OCI-LY1 (cell line): Measurements from ENCODE around the gene DHFR.

ENCODE experiments used
- H2AFZ ChIP-seq: fragments of 200-600 bp; sonication (generic), shearing (Covaris generic); 2 replicates; pipeline ENCODE4 v1.6.0; 2014; ENCODE audit warnings: antibody characterized with exemption, mild to moderate bottlenecking, low read length
- H3F3A ChIP-seq: fragments of 200-600 bp; sonication (generic), shearing (Covaris generic); 2 replicates; pipeline ENCODE4 v1.6.0; 2014; ENCODE audit warnings: mild to moderate bottlenecking, antibody characterized with exemption, low read length, moderate library complexity; ENCODE audit not compliant: insufficient read depth
- H3K27ac ChIP-seq: fragments of 200-600 bp; sonication (generic); 2 replicates; pipeline ENCODE4 v1.5.1; 2014; ENCODE audit warnings: low read length, mixed run types, mild to moderate bottlenecking, low read depth; ENCODE audit not compliant: poor library complexity, severe bottlenecking
- H3K27me3 ChIP-seq: fragments of 200-600 bp; sonication (generic); 2 replicates; pipeline ENCODE4 v1.6.0; 2014; ENCODE audit warnings: antibody characterized with exemption, mild to moderate bottlenecking, low read length, moderate library complexity; ENCODE audit not compliant: insufficient read depth
- H3K36me3 ChIP-seq: fragments of 200-600 bp; sonication (generic); 2 replicates; pipeline ENCODE4 v1.6.1; 2014; ENCODE audit warnings: mild to moderate bottlenecking, antibody characterized with exemption, low read length, moderate library complexity, mixed read lengths; ENCODE audit not compliant: insufficient read depth
- H3K4me1 ChIP-seq: fragments of 200-600 bp; sonication (generic); 2 replicates; pipeline ENCODE4 v1.5.1; 2014; ENCODE audit warnings: mild to moderate bottlenecking, low read length, moderate library complexity; ENCODE audit not compliant: insufficient read depth, severe bottlenecking
- H3K4me2 ChIP-seq: fragments of 200-600 bp; sonication (generic), shearing (Covaris generic); 2 replicates; pipeline ENCODE4 v1.6.1; 2014; ENCODE audit warnings: low read length
- H3K4me3 ChIP-seq: fragments of 200-600 bp; sonication (generic); 2 replicates; pipeline ENCODE4 v1.5.1; 2014; ENCODE audit warnings: low read length, low read depth, mild to moderate bottlenecking, mixed read lengths; ENCODE audit not compliant: poor library complexity, severe bottlenecking
- H3K79me2 ChIP-seq: fragments of 200-600 bp; shearing (Covaris generic); 2 replicates; pipeline ENCODE4 v1.6.1; 2016; ENCODE audit warnings: mixed run types, low read length, mixed read lengths; ENCODE audit not compliant: insufficient read depth
- H3K9ac ChIP-seq: fragments of 200-600 bp; sonication (generic), shearing (Covaris generic); 2 replicates; pipeline ENCODE4 v1.6.1; 2014; ENCODE audit warnings: mild to moderate bottlenecking, low read length, mixed read lengths
- H3K9me2 ChIP-seq: fragments of 200-600 bp; sonication (generic), shearing (Covaris generic); 2 replicates; pipeline ENCODE4 v1.6.1; 2014; ENCODE audit warnings: low read depth, mild to moderate bottlenecking, low read length, mixed read lengths
- H3K9me3 ChIP-seq: fragments of 200-600 bp; shearing (Covaris generic); 2 replicates; pipeline ENCODE4 v1.6.1; 2014; ENCODE audit warnings: low read length, mixed read lengths
- H4K20me1 ChIP-seq: fragments of 200-600 bp; sonication (generic), shearing (Covaris generic); 2 replicates; pipeline ENCODE4 v1.6.0; 2016; ENCODE audit warnings: mild to moderate bottlenecking, low read length; ENCODE audit not compliant: insufficient read depth
- CTCF ChIP-seq: fragments of 200-600 bp; sonication (generic), shearing (Covaris generic); IDR thresholded peaks from 2 replicates; pipeline ENCODE4 v1.5.1; 2017; ENCODE audit warnings: mild to moderate bottlenecking, antibody characterized with exemption, low read length, moderate library complexity, mixed read lengths
- EZH2 ChIP-seq: fragments of 200-600 bp; sonication (generic), shearing (Covaris generic); IDR thresholded peaks from 2 replicates; pipeline ENCODE4 v1.8.0; 2017; ENCODE audit warnings: borderline replicate concordance, mixed run types, mild to moderate bottlenecking, antibody characterized with exemption, low read length, moderate library complexity, mixed read lengths

Gene DHFR

GRCh38 chr5:80644900-80645299 lies 9.9 kb downstream of the DHFR start:
- H3F3A ChIP-seq, result no peaks in the 10 kb centered on the region
- no peaks in the 10 kb centered on the region for H3K79me2 ChIP-seq
- no peaks in the 10 kb centered on the region; the same call in none of the 2 replicates for H3K36me3 ChIP-seq

GRCh38 chr5:80641353-80641752 lies 13.4 kb downstream of the DHFR start:
- Histone ChIP-seq H2AFZ (no peak overlapping the region), H3K79me2 (no peaks in the 10 kb centered on the region), H3K9ac (no peak overlapping the region), H3F3A (no peaks in the 10 kb centered on the region), H4K20me1 (no peaks in the 10 kb centered on the region), H3K36me3 (peaks cover 19% of the 10 kb centered on the region), H3K4me1 (no peaks in the 10 kb centered on the region), H3K4me2 (no peak overlapping the region), H3K9me3 (no peaks in the 10 kb centered on the region), H3K27me3 (no peaks in the 10 kb centered on the region), H3K9me2 (no peaks in the 10 kb centered on the region), H3K4me3 (no peak overlapping the region), H3K27ac (no peak overlapping the region)
- TF ChIP-seq CTCF (no peak), EZH2 (no peak)

More at GRCh38 chr5:80644900-80645299, 9.9 kb downstream of the DHFR start:
- TF ChIP-seq EZH2, result no peak
- no peak for TF ChIP-seq CTCF
- no peak overlapping the region for H3K4me3 ChIP-seq
- H2AFZ ChIP-seq, result no peak overlapping the region
- no peaks in the 10 kb centered on the region for H3K9me3 ChIP-seq
- no peak overlapping the region for H3K9ac ChIP-seq
- H3K4me1 ChIP-seq, result no peaks in the 10 kb centered on the region
- H3K9me2 ChIP-seq, result no peaks in the 10 kb centered on the region
- no peak overlapping the region for H3K4me2 ChIP-seq
- no peaks in the 10 kb centered on the region for H4K20me1 ChIP-seq
- no peak overlapping the region for H3K27ac ChIP-seq
- no peaks in the 10 kb centered on the region for H3K27me3 ChIP-seq

- Histone ChIP-seq H3F3A (no peaks in the 10 kb centered on the region), H3K4me2 (no peak overlapping the region), H3K4me1 (no peaks in the 10 kb centered on the region), H3K4me3 (no peak overlapping the region), H3K27ac (no peak overlapping the region), H4K20me1 (no peaks in the 10 kb centered on the region), H3K36me3 (peaks cover 89% of the 10 kb centered on the region), H2AFZ (no peak overlapping the region), H3K27me3 (no peaks in the 10 kb centered on the region), H3K9me3 (no peaks in the 10 kb centered on the region), H3K9me2 (no peaks in the 10 kb centered on the region), H3K9ac (no peak overlapping the region), H3K79me2 (no peaks in the 10 kb centered on the region)
- TF ChIP-seq CTCF (no peak), EZH2 (no peak)
Observed at GRCh38 chr5:80634193-80634592, 20.6 kb downstream of the DHFR start.
